Measurements from ENCODE around the gene APBB2. TPM values are rescaled to one million over a fixed set of nuclear protein-coding genes. Genes with fewer than 3 reads are reported as not detected.

Gene APBB2
- total and polyA plus RNA-seq, 2 of the 4 experiments (the other 2 are of a cell fraction) = 47.9 to 75.5 TPM

- Histone ChIP-seq H3K9me3 (ENCODE audit: control insufficient read depth, insufficient read depth, low read length) (0 out of 2 replicates have a peak, but pooled peaks cover 3% of the 10 kb centered on the region), H2BK5ac (ENCODE audit: low read depth, low read length, poor library complexity, severe bottlenecking) (peak overlapping the region; percentile 71), H3K4me3 (ENCODE audit: insufficient read depth, low read depth, low read length) (no peak overlapping the region), H3K36me3 (ENCODE audit: control insufficient read depth, insufficient read depth, low read length) (no peaks in the 10 kb centered on the region), H4K20me1 (ENCODE audit: insufficient read depth, low read length) (peaks cover 7% of the 10 kb centered on the region; the same call in 1 of the 2 replicates), H3K23ac (ENCODE audit: low read depth, low read length) (no peak overlapping the region), H2AK9ac (replicated peaks; ENCODE audit: low read depth, low read length, poor library complexity) (no peak overlapping the region), H3K14ac (replicated peaks; ENCODE audit: low read depth, low read length) (0 out of 2 replicates have a peak overlapping the region, but pooled peaks have one; percentile 8), H3K9ac (ENCODE audit: low read depth, low read length) (no peak overlapping the region), H3K18ac (ENCODE audit: low read depth, low read length) (peak overlapping the region; percentile 66; the same call in 1 of the 2 replicates), H3K4me1 (ENCODE audit: control insufficient read depth, insufficient read depth, low read length) (peaks cover 28% of the 10 kb centered on the region), H4K8ac (ENCODE audit: low read depth in 2 of 2, low read length in 2 of 2) (peak overlapping the region in 1 of 2 experiments; percentile 20; a peak in 1 of 4 replicates), H2BK120ac (ENCODE audit: low read depth, low read length) (peak overlapping the region; percentile 33), H2AFZ (replicated peaks; ENCODE audit: low read length, poor library complexity) (no peak overlapping the region), H3K27me3 (ENCODE audit: control insufficient read depth, insufficient read depth, low read length) (no peaks in the 10 kb centered on the region), H3K56ac (ENCODE audit: extremely low read depth, insufficient read depth, low read length) (no peak overlapping the region), H2BK15ac (ENCODE audit: low read depth, low read length) (peak overlapping the region; percentile 19; the same call in 1 of the 3 replicates), H2AK5ac (ENCODE audit: low read depth, low read length) (peak overlapping the region; percentile 13; the same call in 1 of the 2 replicates), H2BK20ac (ENCODE audit: low read depth, low read length) (peak overlapping the region; percentile 59; the same call in 1 of the 2 replicates), H4K5ac (ENCODE audit: low read depth, low read length) (no peak overlapping the region), H3K9me1 (ENCODE audit: insufficient read depth, low read length) (peaks cover 26% of the 10 kb centered on the region), H3K79me1 (ENCODE audit: low read depth in 1 of 2, low read length in 2 of 2) (peaks cover 46 to 79% of the 10 kb centered on the region in 2 experiments), H3K4ac (ENCODE audit: low read depth, low read length) (peak overlapping the region; percentile 43), H3K4me2 (ENCODE audit: low read depth, low read length) (no peak overlapping the region; the same call in 1 of the 2 replicates), H3K27ac (ENCODE audit: insufficient read depth, low read length) (peak overlapping the region; percentile 57; the same call in 1 of the 2 replicates), H4K91ac (ENCODE audit: insufficient read depth, low read depth, low read length) (no peak overlapping the region)
- in situ Hi-C loops (cut with MboI; ENCODE audit: low sequenced_read_pairs) (no loop called here), dilution Hi-C loops (cut with HindIII; ENCODE audit: low sequenced_read_pairs, unreplicated experiment) (no loop called here), intact Hi-C loops (cut with micrococcal nuclease) (no loop called here)
- no peak for TF ChIP-seq CHD1 (IDR thresholded peaks at IDR 0.05; ENCODE audit: low read depth, low read length)
- TF ChIP-seq FOS (IDR thresholded peaks at IDR 0.05; ENCODE audit: low read depth, low read length) = no peak
- ChIA-PET POLR2A (ENCODE audit: unreplicated experiment) (no interaction called here), CTCF (interaction anchor here (0.9 to 1.1 kb wide), 3 partner anchors 8 to 281 kb away, joined by 3 to 4 read pairs (median 3); no protein-coding TSS in a partner anchor)
- no peak for DNase-seq
- no TSS peak for BruUV-seq (replicated peaks)
- no CpG with 5 or more reads among the region's 3 CpGs for WGBS, 2 experiments (ENCODE audit: extremely low coverage in 2 of 2, insufficient read length in 1 of 2)
- ATAC-seq (ENCODE audit: low read depth) = no peak
These were observed 9.2 kb downstream of the APBB2 start for GRCh38 chr4:41205130-41205529.

Data from IMR-90 (cell line).